Heart right ventricle (tissue), 16 donors: ENCODE data around the gene HNRNPA3. TPM values are rescaled to one million over a fixed set of nuclear protein-coding genes. Genes with fewer than 3 reads are reported as not detected.

Experiments
- ATAC-seq, 8 donors: fragments of 200-7000 bp; cut with Tn5 transposase; one replicate each; pipeline ENCODE4 v1.9.1; 2020; ENCODE audit warnings: mild to moderate bottlenecking in 8 of 8, moderate library complexity in 8 of 8, moderate number of reproducible peaks in 1 of 8
- DNase-seq, 2 donors: peaks; one replicate each; pipeline ENCODE4 v3.0.0-alpha.2; 2020
- H3K27ac ChIP-seq, 10 donors: fragments of 200-600 bp; sonication (generic) in 2 of 10; one replicate each; pipeline versions ENCODE4 v1.5.0 to v1.8.0; 2020 to 2022; ENCODE audit warnings: mild to moderate bottlenecking in 3 of 10
- H3K27me3 ChIP-seq, 7 donors: fragments of 200-600 bp; one replicate each; pipeline ENCODE4 v1.8.0; 2021 to 2022; ENCODE audit warnings: mild to moderate bottlenecking in 2 of 7
- H3K36me3 ChIP-seq, 9 donors: fragments of 200-600 bp; sonication (generic) in 1 of 9; one replicate each; pipeline versions ENCODE4 v1.5.0 to v1.8.0; 2020 to 2022; ENCODE audit warnings: mild to moderate bottlenecking in 2 of 9
- H3K4me1 ChIP-seq, 9 donors: fragments of 200-600 bp; sonication (generic) in 1 of 9; one replicate each; pipeline versions ENCODE4 v1.5.0 to v1.8.0; 2020 to 2022; ENCODE audit warnings: mild to moderate bottlenecking in 4 of 9
- H3K4me3 ChIP-seq, 10 donors: fragments of 200-600 bp; sonication (generic) in 2 of 10; one replicate each; pipeline versions ENCODE4 v1.5.0 to v1.8.0; 2020 to 2022; ENCODE audit warnings: mild to moderate bottlenecking in 7 of 10, moderate library complexity in 2 of 10
- H3K9me3 ChIP-seq, 11 donors: fragments of 200-600 bp in 10 of 11; sonication (generic) in 2 of 11; one replicate each; pipeline versions ENCODE4 v1.5.0 to v1.8.0; 2013 to 2022; ENCODE audit warnings: mild to moderate bottlenecking in 2 of 11, control low read depth in 1 of 11, moderate library complexity in 1 of 11
- WGBS, 2 donors: extraction: QIAGEN DNeasy Blood & Tissue Kit; methylation state at CpG; one replicate each; pipeline ENCODE4 v1.1.7; 2013; ENCODE audit warnings: inconsistent platforms in 1 of 2; 5-methylcytosine and 5-hydroxymethylcytosine counted together
- intact Hi-C, 10 donors: fragments of 100-400 bp; cut with DNase I; formaldehyde crosslinking; loops; one replicate each; pipeline versions ENCODE4 v1.11.1 to v1.14.2; 2022
- microRNA-seq, 2 donors: library from miRNA; unstranded; fragments of <30 nt; microRNA quantifications; one replicate each; pipeline ENCODE4 v1.2.0, GENCODE V29; 2021
- polyA plus RNA-seq, 2 donors: library from polyadenylated mRNA; stranded (reverse); fragments of 200-250 nt; gene quantifications; one replicate each; pipeline ENCODE4 v1.2.3, GENCODE V29; 2013
- total RNA-seq, 10 donors: library from RNA; stranded (reverse); fragmentation: NEBNext Ultra II Directional in 3 of 10; extraction: Animal tissue kit (Norgen Biotek cat#: 25700) in 3 of 10; gene quantifications; one replicate each; pipeline versions ENCODE4 v1.2.1 to v1.2.4, GENCODE V29; 2021 to 2023
- TF ChIP-seq, protein P1 (sequence below), 9 donors: fragments of 200-600 bp; sonication (generic) in 2 of 9; IDR thresholded peaks; one replicate each; pipeline versions ENCODE4 v1.5.0 to v1.8.0; 2021 to 2022; ENCODE audit warnings: antibody characterized with exemption in 9 of 9, mild to moderate bottlenecking in 5 of 9, moderate library complexity in 1 of 9
- donor health status: Arrhythmogenic right ventricular cardiomyopathy.
- donor health status: ischemic (EF 13 %, LVEDD 7.1; RV severe dilation, severe dysfunction).
- donor health status: healthy with polysubstance abuse.
- donor health status: DM: no; HTN: yes; CAD: no.
- donor health status: DM: no; HTN: no; CAD: no.
- donor health status: ischemic (EF 25% LVEDD 6.9; RV normal size, moderate dysfunction).
- donor health status: ischemic (EF 25% LVEDD 5.7; RV mildly dilated, moderate dysfunction).
- donor health status: healthy.
- donor health status: DM: yes; HTN: yes; CAD: no.
- donor health status: Ischemic cardiomyopathy.
- donor health status: ischemic (EF 35%, LVEDD 5.7; RV mildly dilated, moderate dysfunction).
- donor health status: nonischemic (EF 11% LVEDD 7.7; RV severe dilation, severe dysfunction).
- donor health status: DM: yes; HTN: yes; CAD: no.
- donor health status: PGD.
- donor health status: ischemic (EF 29% LVEDD 5.4; RV normal size, mild dysfunction).
- donor health status: nonischemic (EF 23%, LVEDD 6.1; RV moderate dilation, normal function).

HNRNPA3 gene
- total and polyA plus RNA-seq, 12 donors = 63.7 to 93.8 (median 80.1) TPM

- Histone ChIP-seq H3K27ac (peak overlapping the region in 2 of 10 donors; percentile 0 to 23), H3K4me1 (peaks cover 0 to 19% (median 4%) of the 10 kb centered on the region in 9 donors), H3K36me3 (no peaks in the 10 kb centered on the region), H3K9me3 (no peaks in the 10 kb centered on the region), H3K27me3 (no peaks in the 10 kb centered on the region), H3K4me3 (no peak overlapping the region)
- DNase-seq (no peak), ATAC-seq (peak in 2 of 8 donors; percentile 13 to 52)
- intact Hi-C loops = no loop called here
- 64 to 72% methylated on average over 3 of the region's 3 CpGs for WGBS, 2 donors
- TF ChIP-seq, protein P1, sequence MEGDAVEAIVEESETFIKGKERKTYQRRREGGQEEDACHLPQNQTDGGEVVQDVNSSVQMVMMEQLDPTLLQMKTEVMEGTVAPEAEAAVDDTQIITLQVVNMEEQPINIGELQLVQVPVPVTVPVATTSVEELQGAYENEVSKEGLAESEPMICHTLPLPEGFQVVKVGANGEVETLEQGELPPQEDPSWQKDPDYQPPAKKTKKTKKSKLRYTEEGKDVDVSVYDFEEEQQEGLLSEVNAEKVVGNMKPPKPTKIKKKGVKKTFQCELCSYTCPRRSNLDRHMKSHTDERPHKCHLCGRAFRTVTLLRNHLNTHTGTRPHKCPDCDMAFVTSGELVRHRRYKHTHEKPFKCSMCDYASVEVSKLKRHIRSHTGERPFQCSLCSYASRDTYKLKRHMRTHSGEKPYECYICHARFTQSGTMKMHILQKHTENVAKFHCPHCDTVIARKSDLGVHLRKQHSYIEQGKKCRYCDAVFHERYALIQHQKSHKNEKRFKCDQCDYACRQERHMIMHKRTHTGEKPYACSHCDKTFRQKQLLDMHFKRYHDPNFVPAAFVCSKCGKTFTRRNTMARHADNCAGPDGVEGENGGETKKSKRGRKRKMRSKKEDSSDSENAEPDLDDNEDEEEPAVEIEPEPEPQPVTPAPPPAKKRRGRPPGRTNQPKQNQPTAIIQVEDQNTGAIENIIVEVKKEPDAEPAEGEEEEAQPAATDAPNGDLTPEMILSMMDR (IDR thresholded peaks at IDR 0.05) = no peak
These were observed 60.8 kb downstream of the HNRNPA3 start for GRCh38 chr2:177273408-177273807.

Small RNAs within 50 kb of the gene (microRNA-seq; reads per million reads assigned to microRNA genes)
- gene MIR3128 = 0 reads per million in 2 donors

Other genes starting within 250 kb of the HNRNPA3 start
- 10 to 100 TPM; 39.0 to 67.9 (median 57.6) TPM for gene NFE2L2, start 51.9 kb downstream of the HNRNPA3 start, total RNA-seq
- 10 to 100 TPM; 26.4 to 28.8 TPM for gene NFE2L2, start 51.9 kb downstream of the HNRNPA3 start, polyA plus RNA-seq
- 10 to 100 TPM; 23.1 to 32.0 (median 28.9) TPM for gene AGPS, start 180.0 kb downstream of the HNRNPA3 start, total RNA-seq
- gene AGPS, start 180.0 kb downstream of the HNRNPA3 start, polyA plus RNA-seq = 1 to 10 TPM; 4.6 to 7.1 TPM